GM21717 (cell line): ENCODE measurements around the gene TAF11L9.
"Not testable (repeated sequence)": the region's sequence is repeated elsewhere in the genome, so short reads cannot be mapped to it uniquely, and the experiment has no call there.

Experiments
- ATAC-seq: cut with Tn5 transposase; IDR thresholded peaks from one replicate; pipeline ENCODE4 v1.9.1; 2021; ENCODE audit warnings: mild to moderate bottlenecking, moderate library complexity; ENCODE audit not compliant: unreplicated experiment

Gene TAF11L9

GRCh38 chr5:17594255-17594654 is at the start of gene TAF11L9:
Gene TAF11L9 (minus strand): TSS chr5:17594394.
- ATAC-seq, result not testable (repeated sequence)

GRCh38 chr5:17634160-17634559 is 40.0 kb upstream of the TAF11L9 start, which contains the start of gene TAF11L14:
Gene TAF11L14 (plus strand): TSS chr5:17634460.
- no peak for ATAC-seq

- not testable (repeated sequence) for ATAC-seq
Observed at GRCh38 chr5:17631788-17632187, 37.6 kb upstream of the TAF11L9 start, which contains the start of gene TAF11L13. Gene TAF11L13 (plus strand): TSS chr5:17632088.

- no peak for ATAC-seq
Observed at GRCh38 chr5:17625686-17626085, 31.5 kb upstream of the TAF11L9 start.

- no peak for ATAC-seq
Observed at GRCh38 chr5:17620627-17621026, 26.4 kb upstream of the TAF11L9 start.

GRCh38 chr5:17619354-17619753 is 25.2 kb upstream of the TAF11L9 start:
- ATAC-seq, result no peak

GRCh38 chr5:17614872-17615605 is 20.8 kb upstream of the TAF11L9 start:
- no peak for ATAC-seq

- not testable (repeated sequence) for ATAC-seq
Observed at GRCh38 chr5:17610092-17610491, 15.9 kb upstream of the TAF11L9 start, which contains the start of gene TAF11L12. Gene TAF11L12 (plus strand): TSS chr5:17610392.

- not testable (repeated sequence) for ATAC-seq
Observed at GRCh38 chr5:17607461-17607860, 13.3 kb upstream of the TAF11L9 start.

GRCh38 chr5:17604951-17605350 is 10.8 kb upstream of the TAF11L9 start:
- no peak for ATAC-seq

- ATAC-seq, result not testable (repeated sequence)
Observed at GRCh38 chr5:17603880-17604279, 9.7 kb upstream of the TAF11L9 start, which contains the start of gene TAF11L11. Gene TAF11L11 (plus strand): TSS chr5:17604183.

GRCh38 chr5:17597728-17598127 is 3.5 kb upstream of the TAF11L9 start, which contains the start of gene TAF11L10:
Gene TAF11L10 (minus strand): TSS chr5:17597828.
- not testable (repeated sequence) for ATAC-seq

- not testable (repeated sequence) for ATAC-seq
Observed at GRCh38 chr5:17590860-17591259, 3.3 kb downstream of the TAF11L9 start, which contains the start of gene TAF11L8. Gene TAF11L8 (minus strand): TSS chr5:17590960.

GRCh38 chr5:17585658-17586057 is 8.5 kb downstream of the TAF11L9 start, which contains the start of gene TAF11L7:
Gene TAF11L7 (minus strand): TSS chr5:17585758.
- ATAC-seq, result not testable (repeated sequence)
